Measurements from ENCODE around the gene HNRNPU.

GRCh38 chr1:244839656-244840055 is 24.7 kb downstream of the HNRNPU start:
- TF ChIP-seq POLR2AphosphoS5 (IDR thresholded peaks at IDR 0.05) = no peak
- TF ChIP-seq, protein P1, sequence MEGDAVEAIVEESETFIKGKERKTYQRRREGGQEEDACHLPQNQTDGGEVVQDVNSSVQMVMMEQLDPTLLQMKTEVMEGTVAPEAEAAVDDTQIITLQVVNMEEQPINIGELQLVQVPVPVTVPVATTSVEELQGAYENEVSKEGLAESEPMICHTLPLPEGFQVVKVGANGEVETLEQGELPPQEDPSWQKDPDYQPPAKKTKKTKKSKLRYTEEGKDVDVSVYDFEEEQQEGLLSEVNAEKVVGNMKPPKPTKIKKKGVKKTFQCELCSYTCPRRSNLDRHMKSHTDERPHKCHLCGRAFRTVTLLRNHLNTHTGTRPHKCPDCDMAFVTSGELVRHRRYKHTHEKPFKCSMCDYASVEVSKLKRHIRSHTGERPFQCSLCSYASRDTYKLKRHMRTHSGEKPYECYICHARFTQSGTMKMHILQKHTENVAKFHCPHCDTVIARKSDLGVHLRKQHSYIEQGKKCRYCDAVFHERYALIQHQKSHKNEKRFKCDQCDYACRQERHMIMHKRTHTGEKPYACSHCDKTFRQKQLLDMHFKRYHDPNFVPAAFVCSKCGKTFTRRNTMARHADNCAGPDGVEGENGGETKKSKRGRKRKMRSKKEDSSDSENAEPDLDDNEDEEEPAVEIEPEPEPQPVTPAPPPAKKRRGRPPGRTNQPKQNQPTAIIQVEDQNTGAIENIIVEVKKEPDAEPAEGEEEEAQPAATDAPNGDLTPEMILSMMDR (IDR thresholded peaks at IDR 0.05) = no peak
- TF ChIP-seq POLR2A (IDR thresholded peaks at IDR 0.05) = no peak
- TF ChIP-seq EP300 (IDR thresholded peaks at IDR 0.05) = no peak
